GM21390 (cell line): Measurements from ENCODE around the gene SAP130.
"Not testable (repeated sequence)": the region's sequence is repeated elsewhere in the genome, so short reads cannot be mapped to it uniquely, and the experiment has no call there.

ENCODE experiments used
- ATAC-seq: cut with Tn5 transposase; IDR thresholded peaks from one replicate; pipeline ENCODE4 v1.9.1; 2021; ENCODE audit not compliant: unreplicated experiment

SAP130 gene

GRCh38 chr2:127953849-127954248 lies 74.0 kb downstream of the SAP130 start:
- no peak for ATAC-seq

GRCh38 chr2:127953128-127953718 lies 74.6 kb downstream of the SAP130 start:
- no peak for ATAC-seq

DNA sequence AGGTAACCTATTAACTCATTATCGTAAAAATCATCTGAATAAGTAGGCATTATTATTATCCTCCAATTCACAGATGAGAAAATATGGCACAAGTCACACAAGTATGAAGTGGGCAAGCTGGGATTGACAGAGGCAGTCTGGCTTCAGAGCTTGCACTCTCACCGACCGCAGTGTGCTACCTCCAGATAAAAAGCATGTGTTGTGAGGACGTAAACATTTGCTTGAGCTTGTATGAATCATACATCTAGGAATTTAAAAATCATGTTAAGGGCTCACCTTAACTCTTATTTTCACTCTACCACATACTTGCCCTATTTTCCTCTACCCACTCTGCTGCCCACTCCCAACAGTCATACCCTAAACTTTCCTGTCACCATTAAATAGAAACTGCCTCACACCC lies 76.8 kb downstream of the SAP130 start:
- ATAC-seq, result no peak

- no peak for ATAC-seq
Measured at GRCh38 chr2:127950264-127950663, 77.6 kb downstream of the SAP130 start.

DNA sequence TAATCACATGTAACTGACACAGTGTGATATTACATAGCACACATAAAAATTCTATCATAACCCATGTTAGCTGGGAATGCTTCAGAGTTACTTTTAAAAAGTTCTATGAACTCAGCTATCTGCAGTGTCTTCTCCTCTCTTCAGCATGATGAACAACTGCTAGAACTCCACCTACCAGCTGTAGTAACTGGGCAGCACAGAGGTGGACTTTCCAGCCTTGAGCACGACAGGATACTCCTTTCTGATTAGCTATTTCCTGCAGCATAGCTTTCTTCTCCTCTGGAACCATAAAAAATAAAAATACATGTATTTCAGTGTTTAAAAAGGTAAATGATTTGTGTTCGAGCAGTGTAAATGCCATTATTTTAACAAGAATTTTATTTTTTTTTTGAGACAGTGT lies 82.6 kb downstream of the SAP130 start:
- no peak for ATAC-seq

- no peak for ATAC-seq
Measured at GRCh38 chr2:127943186-127943585, 84.7 kb downstream of the SAP130 start.

GRCh38 chr2:127942002-127942401 lies 85.9 kb downstream of the SAP130 start:
- no peak for ATAC-seq

GRCh38 chr2:127941461-127941860 lies 86.4 kb downstream of the SAP130 start:
- ATAC-seq, result no peak

- no peak for ATAC-seq
Measured at GRCh38 chr2:127940641-127941040, 87.2 kb downstream of the SAP130 start.

DNA sequence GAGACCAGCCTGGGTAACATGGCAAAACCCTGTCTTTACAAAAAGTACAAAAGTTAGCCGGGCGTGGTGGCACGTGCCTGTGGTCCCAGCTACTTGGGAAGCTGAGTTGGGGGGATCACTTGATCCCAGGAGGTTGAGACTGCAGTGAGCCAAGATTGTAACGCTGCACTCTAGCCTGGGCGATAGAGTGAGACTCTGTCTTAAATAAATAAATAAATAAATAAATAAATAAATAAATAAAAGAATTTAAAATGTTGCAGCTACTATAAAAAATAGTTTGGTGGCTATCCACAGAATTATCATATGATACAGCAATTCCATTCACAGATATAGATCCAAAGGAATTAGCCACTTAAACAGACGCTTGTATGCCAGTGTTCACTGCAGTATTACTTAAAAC lies 92.5 kb downstream of the SAP130 start:
- no peak for ATAC-seq

DNA sequence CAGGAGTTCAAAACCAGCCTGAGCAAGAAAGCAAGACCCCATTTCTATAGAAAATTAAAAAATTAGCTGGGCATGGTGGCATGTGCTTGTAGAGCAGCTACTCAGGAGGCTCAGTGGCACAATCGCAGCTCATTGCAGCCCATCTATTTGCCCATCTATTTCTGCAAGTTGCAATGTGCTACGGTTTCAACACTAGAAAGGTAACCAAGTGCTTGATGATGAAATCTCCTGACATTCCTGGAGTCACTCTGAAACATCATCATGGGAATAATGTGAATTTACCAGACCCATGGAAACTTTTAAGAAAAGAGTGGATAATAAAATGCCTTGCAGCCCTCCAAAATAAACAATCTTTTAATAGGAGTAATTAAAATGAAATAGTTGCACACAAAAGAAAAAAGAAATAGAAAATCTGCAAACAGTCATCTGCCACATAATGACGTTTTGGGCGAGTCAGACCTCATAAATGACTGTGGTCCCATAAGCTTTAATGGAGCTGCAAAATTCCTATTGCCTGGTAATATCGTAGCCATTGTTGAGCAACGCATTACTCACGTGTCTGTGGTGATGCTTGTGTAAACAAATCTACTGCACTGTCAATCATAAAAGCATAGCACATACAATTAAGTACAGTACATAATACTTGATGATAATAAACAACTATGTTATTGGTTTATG lies 95.5 kb downstream of the SAP130 start:
- no peak for ATAC-seq

DNA sequence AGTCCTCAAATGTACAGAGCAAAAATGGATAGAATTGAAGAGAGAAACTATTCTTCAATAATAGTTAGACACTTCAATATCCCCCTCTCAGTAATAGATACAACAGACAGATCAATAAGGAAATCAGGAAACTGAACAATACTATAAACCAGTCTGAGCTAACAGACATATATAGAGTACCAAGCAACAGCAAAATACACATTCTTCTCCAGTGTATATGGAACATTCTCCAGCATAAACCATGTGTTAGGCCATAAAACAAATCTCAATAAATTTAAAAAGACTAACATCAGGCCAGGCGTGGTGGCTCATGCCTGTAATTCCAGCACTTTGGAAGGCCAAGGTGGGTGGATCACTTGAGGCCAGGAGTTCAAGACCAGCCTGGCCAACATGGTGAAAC lies 98.4 kb downstream of the SAP130 start:
- no peak for ATAC-seq

DNA sequence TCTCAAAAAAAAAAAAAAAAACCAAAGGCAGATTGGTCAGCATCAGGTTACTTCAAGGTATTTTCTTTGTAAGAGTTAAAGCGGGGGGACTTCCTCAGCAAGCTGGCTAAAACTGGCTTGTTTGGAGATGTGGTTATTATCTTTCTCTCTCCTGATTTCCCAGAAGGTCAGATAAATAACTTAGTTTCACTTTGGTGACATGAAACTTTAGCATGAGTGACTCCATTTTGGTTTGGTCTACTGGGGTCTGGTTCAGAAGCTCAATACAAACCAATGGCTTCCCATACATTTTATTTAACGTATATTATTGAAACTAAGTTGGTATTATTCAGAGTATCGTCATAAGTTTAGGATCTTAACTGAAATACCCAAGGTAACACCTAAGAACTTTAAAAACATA lies 100.5 kb downstream of the SAP130 start:
- ATAC-seq, result no peak

- no peak for ATAC-seq
Measured at GRCh38 chr2:127917916-127918315, 109.9 kb downstream of the SAP130 start.

DNA sequence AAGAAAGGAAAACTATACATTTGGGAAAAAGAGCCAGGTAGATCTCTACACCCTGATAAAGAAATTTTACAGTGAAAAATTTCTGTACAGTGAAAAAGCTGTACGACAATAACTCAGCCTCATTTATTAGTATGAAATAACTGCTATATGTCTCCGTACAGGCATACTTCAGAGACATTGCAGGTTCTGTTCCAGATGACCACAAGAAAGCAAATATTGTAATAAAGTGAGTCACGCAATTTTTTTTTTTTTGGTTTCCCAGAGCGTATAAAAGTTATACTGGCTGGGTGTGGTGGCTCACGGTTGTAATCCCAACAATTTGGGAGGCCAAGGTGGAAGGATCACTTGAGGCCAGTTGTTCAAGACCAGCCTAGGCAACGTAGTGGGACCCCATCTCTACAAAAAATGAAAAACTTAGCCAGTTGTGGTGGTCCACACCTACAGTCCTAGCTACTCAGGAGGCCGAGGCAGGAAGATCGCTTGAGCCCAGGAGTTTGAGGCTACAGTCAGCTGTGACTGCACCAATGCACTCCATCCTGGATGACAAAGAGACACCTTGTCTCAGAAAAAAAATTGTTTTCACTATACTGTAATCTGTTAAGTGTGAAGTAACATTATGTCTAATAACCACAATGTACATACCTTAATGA lies 113.9 kb downstream of the SAP130 start:
- ATAC-seq, result no peak

DNA sequence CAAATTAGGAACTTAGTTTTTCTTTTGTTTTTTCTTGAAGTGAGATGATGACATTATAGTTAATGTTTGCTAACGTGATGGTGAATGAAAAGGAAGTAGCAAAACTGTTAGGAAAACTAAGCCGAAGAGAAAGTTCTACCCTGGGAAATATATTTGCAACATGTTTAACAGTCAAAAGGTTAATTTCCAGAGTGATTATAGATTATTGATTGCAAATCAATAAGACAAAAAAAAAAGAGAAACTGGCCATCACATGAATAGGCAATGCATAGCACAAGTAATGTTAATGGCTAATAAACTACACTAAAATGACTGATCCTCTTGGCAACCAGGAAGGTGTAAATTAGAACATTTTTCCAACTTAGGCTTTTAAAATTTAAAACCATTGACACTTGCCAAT lies 116.1 kb downstream of the SAP130 start:
- ATAC-seq, result no peak

DNA sequence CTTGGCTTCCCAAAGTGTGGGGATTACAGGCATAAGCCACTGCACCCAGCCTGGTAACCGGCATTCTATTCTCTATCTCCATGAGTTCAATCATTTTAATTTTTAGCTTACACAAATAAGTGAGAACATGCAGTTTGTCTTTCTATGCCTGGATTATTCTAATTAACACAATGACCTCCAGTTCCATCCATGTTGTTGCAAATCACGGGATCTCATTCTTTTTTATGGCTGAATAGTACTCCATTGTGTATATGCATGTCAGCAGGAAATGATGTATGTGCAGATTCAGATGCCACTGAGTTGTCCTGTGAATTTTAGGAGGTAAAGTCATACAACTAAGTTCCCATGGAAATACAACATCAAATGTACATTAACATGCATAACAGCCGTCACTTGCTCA lies 117.4 kb downstream of the SAP130 start:
- no peak for ATAC-seq

GRCh38 chr2:127909019-127909418 lies 118.8 kb downstream of the SAP130 start:
- no peak for ATAC-seq

GRCh38 chr2:127907733-127908400 lies 120.0 kb downstream of the SAP130 start:
- not testable (repeated sequence) for ATAC-seq

DNA sequence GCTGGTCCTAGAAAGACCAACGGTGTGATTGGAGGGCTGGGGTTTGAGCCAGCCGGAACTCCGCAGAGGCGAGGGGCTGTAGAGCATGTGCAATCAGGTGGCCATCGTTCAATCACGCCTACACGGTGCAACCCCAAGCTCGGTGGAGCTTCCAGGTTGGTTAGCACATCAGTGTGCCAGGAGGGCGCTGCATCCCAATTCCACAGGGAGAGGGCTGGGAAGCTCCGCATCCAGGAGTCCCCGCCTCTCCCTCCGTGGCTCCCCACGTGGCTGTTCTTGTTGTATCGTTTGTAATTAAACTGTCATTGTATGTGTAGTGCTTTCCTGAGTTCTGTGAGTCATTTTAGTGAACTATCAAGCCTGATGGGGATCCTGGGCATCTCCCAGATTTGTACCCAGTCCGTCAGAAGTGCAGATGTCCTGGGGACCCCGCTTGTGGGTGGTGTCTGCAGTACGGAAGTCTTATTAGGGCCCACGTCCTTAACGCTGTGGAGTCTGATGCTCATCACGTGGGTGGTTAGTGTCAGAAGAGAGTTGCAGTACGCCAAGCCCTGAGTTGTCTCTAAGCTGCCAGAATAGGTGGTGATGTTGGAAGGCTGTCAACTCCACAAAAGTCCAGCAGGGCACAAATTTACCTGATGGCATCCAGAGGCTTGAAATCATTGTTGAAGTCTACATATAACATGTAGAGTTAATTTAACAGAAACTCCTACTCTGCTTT lies 121.5 kb downstream of the SAP130 start:
- ATAC-seq, result no peak

DNA sequence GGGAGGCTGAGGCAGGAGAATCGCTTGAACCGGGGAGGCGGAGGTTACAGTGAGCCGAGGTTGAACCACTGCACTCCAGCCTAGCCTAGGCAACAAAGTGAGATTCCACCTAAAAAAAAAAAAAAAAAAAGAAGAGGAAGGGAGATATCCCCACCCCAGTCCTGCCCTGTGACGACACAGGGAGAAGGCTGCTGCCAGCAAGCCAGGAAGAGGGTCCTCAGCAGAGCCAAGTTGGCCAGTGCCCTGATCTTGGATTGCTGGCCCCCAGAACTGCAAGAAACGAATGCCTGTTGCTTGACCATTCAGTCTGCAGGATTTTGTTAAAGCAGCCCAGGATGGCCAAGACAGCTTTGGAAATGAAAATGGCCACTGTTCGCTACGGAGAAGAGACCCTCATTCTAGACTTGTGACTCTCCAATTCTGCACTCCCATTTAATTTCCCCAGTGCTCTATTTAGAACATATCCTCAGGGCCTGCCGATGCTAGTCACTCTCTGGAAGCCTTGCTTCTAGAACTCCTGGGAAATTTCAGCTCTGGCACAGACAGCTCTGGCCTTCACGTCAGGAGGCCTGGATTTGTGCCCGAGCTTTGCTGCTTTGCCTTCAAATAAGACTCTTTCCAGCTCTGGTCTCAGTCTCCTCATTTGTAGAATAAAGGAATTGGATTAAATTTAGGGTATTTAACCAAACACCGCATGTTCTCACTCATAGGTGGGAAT lies 126.4 kb downstream of the SAP130 start:
- no peak for ATAC-seq
